Thyroid gland (tissue), 4 donors: ENCODE results near the gene LEUTX.

Experiments
- CTCF ChIP-seq, 6 experiments: fragments of 200-600 bp in 3 of 6; fragments of 450-650 bp in 3 of 6; sonication (generic) in 3 of 6; IDR thresholded peaks; one replicate each; pipeline ENCODE4 v1.5.1; 2016 to 2019; ENCODE audit warnings: antibody characterized with exemption in 6 of 6, mild to moderate bottlenecking in 2 of 6, inconsistent platforms in 1 of 6, moderate library complexity in 1 of 6
- POLR2A ChIP-seq, 2 donors: fragments of 450-650 bp; IDR thresholded peaks; one replicate each; pipeline ENCODE4 v1.6.1; 2017; ENCODE audit warnings: antibody characterized with exemption in 2 of 2, mild to moderate bottlenecking in 2 of 2, moderate library complexity in 1 of 2

GRCh38 chr19:39735688-39736087 lies 43.0 kb upstream of the LEUTX start:
- no peak for TF ChIP-seq CTCF (IDR thresholded peaks at IDR 0.05)
- TF ChIP-seq POLR2A (IDR thresholded peaks at IDR 0.05): no peak
